GM21825 (cell line): ENCODE measurements around the gene NPC1L1.

ENCODE experiments used
- ATAC-seq: cut with Tn5 transposase; IDR thresholded peaks from one replicate; pipeline ENCODE4 v1.9.1; 2021; ENCODE audit warnings: mild to moderate bottlenecking, moderate library complexity; ENCODE audit not compliant: unreplicated experiment

Gene NPC1L1

DNA sequence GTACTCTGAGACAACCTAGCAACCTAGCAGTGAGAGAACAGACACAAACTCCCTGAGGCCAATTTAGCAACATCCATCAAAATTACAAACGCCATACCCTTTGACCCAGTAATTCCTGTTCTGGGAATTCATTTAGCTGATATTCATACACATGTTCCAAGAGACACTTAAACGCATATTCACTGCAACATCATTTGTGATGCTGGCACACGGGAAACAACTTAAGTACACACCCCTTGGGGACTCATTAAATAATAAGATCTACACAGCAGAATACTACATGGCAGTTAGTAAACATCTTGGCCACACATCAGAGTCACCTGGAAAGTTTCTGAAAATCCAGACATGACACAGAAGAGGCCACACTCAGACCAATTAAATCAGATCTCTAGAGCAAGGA lies 68.3 kb downstream of the NPC1L1 start:
- no peak for ATAC-seq

DNA sequence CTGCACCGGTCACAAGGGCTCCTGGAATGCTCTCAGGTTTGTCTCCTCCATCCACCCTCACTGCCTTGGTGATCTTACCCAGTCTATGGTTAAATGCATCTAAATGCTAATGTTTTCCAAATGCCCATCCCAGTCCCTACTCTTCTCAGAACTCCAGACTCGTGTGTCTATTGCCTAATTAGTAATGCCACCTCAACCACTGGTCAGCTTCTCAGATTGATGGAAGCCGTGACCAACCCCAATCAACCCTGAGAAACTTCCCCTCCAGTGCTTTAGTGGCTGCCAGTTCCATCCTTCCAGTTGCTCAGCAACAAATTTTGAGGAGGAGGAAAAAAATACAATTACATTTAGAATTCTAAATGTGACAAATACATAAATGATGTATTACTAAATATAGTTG lies 69.3 kb downstream of the NPC1L1 start:
- no peak for ATAC-seq

- ATAC-seq, result no peak
Measured at GRCh38 chr7:44471436-44471835, 69.7 kb downstream of the NPC1L1 start.

- ATAC-seq, result no peak
Measured at GRCh38 chr7:44470628-44471245, 70.4 kb downstream of the NPC1L1 start.

DNA sequence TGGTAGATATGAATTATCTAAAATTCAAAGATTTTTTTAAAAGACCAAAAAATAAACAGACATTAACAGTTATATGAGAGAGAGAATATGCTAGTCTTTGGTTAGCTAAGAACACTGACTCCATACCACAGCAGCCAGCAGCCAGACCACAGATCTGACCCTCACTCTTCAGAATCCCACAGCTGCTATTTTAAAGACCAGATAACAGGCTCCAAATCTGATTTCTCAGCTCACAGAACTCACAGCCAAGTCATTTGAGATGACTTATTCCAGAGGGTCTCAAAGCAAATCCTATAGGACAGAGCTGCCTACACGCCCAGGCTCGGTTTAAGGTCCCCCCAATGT lies 71.0 kb downstream of the NPC1L1 start:
- ATAC-seq, result no peak

DNA sequence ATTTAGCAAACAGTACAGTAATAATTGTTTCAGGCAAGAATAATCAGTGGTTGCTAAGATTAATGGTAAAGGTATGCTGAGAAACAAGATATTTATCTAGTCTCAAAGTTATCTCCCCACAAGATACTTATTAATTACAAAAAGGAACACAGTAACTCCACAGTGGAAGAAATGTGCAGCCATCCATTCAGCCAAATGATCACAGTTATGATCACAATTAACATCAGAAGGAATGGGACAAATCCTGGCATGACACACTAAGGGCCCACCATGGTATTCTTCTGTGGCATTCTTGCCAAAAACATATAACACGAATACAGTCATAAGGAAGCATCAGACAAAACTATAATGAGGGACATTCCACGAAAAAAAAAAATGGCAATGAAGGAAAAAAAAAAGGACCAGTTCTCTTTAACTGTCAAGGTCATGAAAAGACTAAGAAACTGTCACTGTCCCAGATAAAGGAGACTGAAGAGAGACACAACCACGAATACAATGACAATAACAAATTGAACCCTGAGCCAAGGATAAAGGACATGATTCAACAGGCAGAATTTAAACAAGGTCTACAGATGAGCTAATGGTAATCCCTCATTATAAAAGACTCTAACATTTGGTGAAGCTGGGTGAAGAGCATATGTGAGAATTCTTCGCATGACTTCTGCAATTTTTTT lies 71.5 kb downstream of the NPC1L1 start:
- ATAC-seq, result no peak

- no peak for ATAC-seq
Measured at GRCh38 chr7:44467217-44467548, 73.9 kb downstream of the NPC1L1 start.

- no peak for ATAC-seq
Measured at GRCh38 chr7:44466300-44467216, 74.6 kb downstream of the NPC1L1 start.

DNA sequence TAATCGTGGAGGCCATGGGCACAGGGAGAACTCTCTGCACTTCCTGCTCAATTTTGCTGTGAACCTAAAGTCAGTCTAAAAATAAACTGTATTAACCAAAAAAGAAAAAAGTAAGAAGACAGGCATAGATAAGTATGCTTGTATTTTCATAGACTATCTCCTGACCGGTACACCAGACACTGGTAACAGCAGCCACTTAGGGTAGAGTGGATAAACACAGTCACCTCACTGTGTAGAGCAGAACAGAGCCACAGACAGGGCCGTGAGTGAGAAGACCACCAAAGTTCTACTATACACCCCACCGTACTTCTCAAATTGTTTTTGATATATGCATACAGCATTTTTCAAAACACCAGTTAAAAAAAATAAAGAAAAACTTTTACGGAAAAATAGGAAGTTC lies 75.6 kb downstream of the NPC1L1 start:
- ATAC-seq, result no peak

DNA sequence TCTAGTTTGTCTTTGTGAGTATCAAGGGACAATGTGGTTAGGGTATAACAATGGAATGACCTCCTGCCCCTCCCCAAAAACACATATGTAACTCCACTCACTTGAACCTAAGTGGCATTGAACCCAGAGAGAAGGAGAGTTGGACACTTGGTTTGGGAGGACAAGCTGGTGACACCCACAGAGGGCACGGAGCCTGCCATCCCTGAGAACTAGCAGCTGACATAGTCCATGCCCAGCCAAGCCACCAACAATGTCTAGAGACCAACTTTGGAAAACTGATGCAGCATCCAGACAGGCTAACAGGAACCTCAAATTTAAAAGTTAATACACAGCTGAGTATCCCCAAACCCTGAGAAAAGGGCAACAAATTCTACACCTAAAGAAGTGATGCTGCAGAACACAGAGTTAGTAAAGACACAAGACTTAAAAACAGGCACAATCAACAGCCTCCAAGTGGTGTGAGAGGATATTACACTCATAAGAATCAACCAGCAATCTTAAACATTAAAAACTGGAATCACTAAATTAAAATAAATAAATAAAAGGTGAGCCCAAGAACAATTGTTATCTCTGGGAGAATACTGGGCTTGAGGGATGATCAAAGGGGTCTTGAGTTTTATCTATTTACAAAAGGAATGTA lies 77.8 kb downstream of the NPC1L1 start:
- no peak for ATAC-seq
